PFSK-1 (cell line): ENCODE measurements around the gene MAST2.

Source experiments
- FOXP2 ChIP-seq: optimal IDR thresholded peaks from 2 replicates; pipeline ENCODE3; 2011; ENCODE audit warnings: borderline replicate concordance, control low read depth, inconsistent platforms; ENCODE audit not compliant: insufficient read depth; ENCODE audit errors: extremely low read length, extremely low read depth
- POLR2AphosphoS5 ChIP-seq: IDR thresholded peaks from 2 replicates; pipeline ENCODE4 v1.6.1; 2012; ENCODE audit warnings: low read depth, mild to moderate bottlenecking, control low read depth, low read length, moderate library complexity
- SIN3A ChIP-seq: IDR thresholded peaks from 2 replicates; pipeline ENCODE4 v1.6.1; 2012; ENCODE audit warnings: mild to moderate bottlenecking, low read length, moderate library complexity, borderline replicate concordance; ENCODE audit not compliant: insufficient read depth
- TAF1 ChIP-seq: IDR thresholded peaks from 2 replicates; pipeline ENCODE4 v1.6.1; 2012; ENCODE audit warnings: low read length, control low read depth, borderline replicate concordance; ENCODE audit not compliant: insufficient read depth
- TF ChIP-seq, protein P1 (sequence below), 2 experiments: IDR thresholded peaks; 2 replicates each; pipeline versions ENCODE4 v1.6.1 to v1.8.0; 2011 to 2012; ENCODE audit warnings: low read depth in 2 of 2, low read length in 2 of 2, control low read depth in 1 of 2, inconsistent platforms in 1 of 2, mild to moderate bottlenecking in 1 of 2, moderate library complexity in 1 of 2; ENCODE audit not compliant: insufficient read depth in 1 of 2

The MAST2 gene

DNA sequence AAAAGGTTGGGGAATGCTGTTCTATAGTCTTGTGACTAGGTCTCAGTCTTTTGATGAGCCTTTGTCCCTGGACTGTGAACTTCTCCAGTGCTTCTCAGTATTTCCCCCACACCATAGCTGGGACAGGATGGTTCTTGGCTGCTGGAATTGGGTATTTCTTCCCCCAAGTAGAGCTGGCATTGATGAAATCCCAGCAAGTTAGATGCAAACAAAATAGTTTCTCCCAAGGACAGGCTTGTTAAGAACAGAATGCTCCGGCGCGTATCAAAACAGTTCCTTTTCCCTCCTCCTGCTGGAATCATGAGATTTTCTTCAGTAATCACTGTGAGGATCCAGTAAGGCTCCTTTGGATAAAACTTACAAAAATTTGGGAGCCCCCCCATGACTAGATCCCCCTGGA is 166.5 kb downstream of the MAST2 start:
- TF ChIP-seq POLR2AphosphoS5 (no peak), FOXP2 (no peak), SIN3A (no peak), TAF1 (no peak)
- TF ChIP-seq, protein P1, sequence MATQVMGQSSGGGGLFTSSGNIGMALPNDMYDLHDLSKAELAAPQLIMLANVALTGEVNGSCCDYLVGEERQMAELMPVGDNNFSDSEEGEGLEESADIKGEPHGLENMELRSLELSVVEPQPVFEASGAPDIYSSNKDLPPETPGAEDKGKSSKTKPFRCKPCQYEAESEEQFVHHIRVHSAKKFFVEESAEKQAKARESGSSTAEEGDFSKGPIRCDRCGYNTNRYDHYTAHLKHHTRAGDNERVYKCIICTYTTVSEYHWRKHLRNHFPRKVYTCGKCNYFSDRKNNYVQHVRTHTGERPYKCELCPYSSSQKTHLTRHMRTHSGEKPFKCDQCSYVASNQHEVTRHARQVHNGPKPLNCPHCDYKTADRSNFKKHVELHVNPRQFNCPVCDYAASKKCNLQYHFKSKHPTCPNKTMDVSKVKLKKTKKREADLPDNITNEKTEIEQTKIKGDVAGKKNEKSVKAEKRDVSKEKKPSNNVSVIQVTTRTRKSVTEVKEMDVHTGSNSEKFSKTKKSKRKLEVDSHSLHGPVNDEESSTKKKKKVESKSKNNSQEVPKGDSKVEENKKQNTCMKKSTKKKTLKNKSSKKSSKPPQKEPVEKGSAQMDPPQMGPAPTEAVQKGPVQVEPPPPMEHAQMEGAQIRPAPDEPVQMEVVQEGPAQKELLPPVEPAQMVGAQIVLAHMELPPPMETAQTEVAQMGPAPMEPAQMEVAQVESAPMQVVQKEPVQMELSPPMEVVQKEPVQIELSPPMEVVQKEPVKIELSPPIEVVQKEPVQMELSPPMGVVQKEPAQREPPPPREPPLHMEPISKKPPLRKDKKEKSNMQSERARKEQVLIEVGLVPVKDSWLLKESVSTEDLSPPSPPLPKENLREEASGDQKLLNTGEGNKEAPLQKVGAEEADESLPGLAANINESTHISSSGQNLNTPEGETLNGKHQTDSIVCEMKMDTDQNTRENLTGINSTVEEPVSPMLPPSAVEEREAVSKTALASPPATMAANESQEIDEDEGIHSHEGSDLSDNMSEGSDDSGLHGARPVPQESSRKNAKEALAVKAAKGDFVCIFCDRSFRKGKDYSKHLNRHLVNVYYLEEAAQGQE (IDR thresholded peaks at IDR 0.05; ENCODE audit: insufficient read depth in 1 of 2, low read depth in 2 of 2, low read length in 2 of 2): no peak

DNA sequence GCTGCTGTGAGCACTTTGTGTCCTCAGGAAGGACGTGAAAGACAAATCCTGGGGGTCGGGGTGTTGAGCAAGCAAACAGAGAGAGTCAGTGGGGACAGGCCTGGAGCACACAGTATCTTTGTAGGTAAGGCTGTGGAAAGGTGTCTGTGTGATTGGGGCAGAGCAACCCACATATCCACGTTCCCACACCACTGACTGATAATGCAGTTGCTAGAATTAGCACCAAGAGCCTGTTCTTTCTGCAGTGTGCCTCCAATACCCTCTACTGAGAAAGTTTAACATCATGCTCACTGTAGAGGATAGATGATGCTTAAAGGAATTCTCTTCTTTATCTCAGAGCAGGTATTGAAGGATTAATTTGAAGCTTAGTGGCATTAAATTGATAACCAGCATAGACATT is 167.9 kb downstream of the MAST2 start:
- TF ChIP-seq, protein P1 (IDR thresholded peaks at IDR 0.05; ENCODE audit: insufficient read depth in 1 of 2, low read depth in 2 of 2, low read length in 2 of 2): no peak
- TF ChIP-seq FOXP2: no peak
- TF ChIP-seq TAF1: no peak
- no peak for TF ChIP-seq POLR2AphosphoS5
- no peak for TF ChIP-seq SIN3A

DNA sequence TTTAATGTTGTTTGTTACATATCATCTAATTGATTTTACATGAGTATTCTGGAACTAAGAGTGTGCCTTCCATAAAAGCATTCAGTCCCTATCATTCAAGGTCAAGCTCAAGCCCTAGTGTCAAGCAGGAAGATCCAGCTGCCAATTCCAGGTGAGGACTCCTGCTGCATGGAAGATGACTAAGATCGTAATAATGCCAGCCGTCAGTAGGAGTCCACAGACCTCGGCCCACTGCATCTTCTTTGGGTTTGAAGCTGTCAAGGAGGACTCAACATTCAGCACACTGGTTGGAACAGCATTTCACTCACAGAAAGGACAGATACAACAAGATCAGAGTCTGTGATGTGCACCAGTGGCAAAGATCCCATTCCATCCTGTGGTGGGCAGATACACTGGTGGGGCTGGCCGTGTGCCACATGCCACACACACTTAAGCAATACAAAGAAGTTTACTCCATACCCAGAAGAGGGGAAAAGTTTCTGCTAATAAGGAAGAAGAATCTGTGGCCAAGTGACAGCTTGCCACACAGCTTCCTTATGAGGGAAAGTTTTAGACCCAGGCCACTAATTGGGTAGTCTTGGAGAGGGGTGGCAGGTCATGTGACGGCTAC is 168.6 kb downstream of the MAST2 start:
- TF ChIP-seq, protein P1 (IDR thresholded peaks at IDR 0.05; ENCODE audit: insufficient read depth in 1 of 2, low read depth in 2 of 2, low read length in 2 of 2): no peak
- no peak for TF ChIP-seq FOXP2
- no peak for TF ChIP-seq POLR2AphosphoS5
- no peak for TF ChIP-seq SIN3A
- TF ChIP-seq TAF1: no peak

DNA sequence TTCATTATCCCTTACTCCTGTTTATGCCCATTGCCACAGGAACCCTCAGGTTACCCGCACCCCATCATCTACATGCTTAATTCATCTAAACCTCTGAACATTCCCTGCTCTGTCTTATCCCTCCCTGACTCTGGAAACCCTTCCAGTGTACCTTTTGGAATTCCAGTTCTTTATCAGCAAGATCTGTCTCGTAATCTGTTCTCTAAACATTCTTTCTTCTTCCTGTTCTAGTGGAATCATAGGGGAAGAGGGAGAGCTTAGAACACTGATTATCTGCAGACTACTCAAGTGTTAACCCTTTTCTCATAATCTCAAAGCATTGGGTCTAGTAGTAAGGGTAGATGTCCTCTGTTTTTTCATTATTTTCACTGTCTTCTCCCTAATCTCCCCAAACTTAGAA is 169.2 kb downstream of the MAST2 start:
- TF ChIP-seq, protein P1 (IDR thresholded peaks at IDR 0.05; ENCODE audit: insufficient read depth in 1 of 2, low read depth in 2 of 2, low read length in 2 of 2): no peak
- TF ChIP-seq POLR2AphosphoS5 (no peak), FOXP2 (no peak), TAF1 (no peak), SIN3A (no peak)

DNA sequence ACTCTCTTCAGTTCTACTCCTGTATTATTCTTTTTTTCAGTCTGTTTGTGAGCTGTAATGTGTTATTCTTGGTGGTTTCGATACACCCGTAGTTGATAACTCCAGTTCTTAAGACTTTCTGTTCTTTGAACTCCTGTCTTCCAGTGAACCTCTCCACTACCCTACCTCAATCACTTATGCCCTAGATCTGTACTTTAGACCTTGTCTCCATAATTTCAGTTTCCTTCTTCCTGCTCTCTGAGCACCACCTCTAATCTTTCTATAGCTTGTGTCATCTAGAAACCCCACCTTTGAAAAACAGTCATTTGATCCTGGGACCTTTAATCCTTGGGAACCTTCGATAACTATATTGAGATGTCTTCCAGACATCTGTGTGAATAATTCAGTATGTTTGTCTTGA is 169.7 kb downstream of the MAST2 start:
- TF ChIP-seq TAF1 (no peak), POLR2AphosphoS5 (no peak), SIN3A (no peak), FOXP2 (no peak)
- TF ChIP-seq, protein P1 (IDR thresholded peaks at IDR 0.05; ENCODE audit: insufficient read depth in 1 of 2, low read depth in 2 of 2, low read length in 2 of 2): no peak
